Prostate gland (tissue), 2 donors: ENCODE data around the gene AGXT.

ENCODE experiments used
- CTCF ChIP-seq, 4 experiments: fragments of 200-600 bp in 2 of 4; fragments of 450-650 bp in 2 of 4; sonication (generic) in 2 of 4; IDR thresholded peaks; 1 replicate in 3 of 4; 2 replicates in 1 of 4; pipeline ENCODE4 v1.5.1; 2016 to 2019; ENCODE audit warnings: antibody characterized with exemption in 4 of 4, mild to moderate bottlenecking in 2 of 4, moderate library complexity in 2 of 4
- POLR2A ChIP-seq: fragments of 450-650 bp; IDR thresholded peaks from one replicate; pipeline ENCODE4 v1.6.1; 2016; ENCODE audit warnings: antibody characterized with exemption, mild to moderate bottlenecking
- POLR2AphosphoS5 ChIP-seq: sonication (generic); formaldehyde crosslinking; IDR thresholded peaks from one replicate; pipeline ENCODE4 v1.6.1; 2017; ENCODE audit warnings: antibody characterized with exemption

DNA sequence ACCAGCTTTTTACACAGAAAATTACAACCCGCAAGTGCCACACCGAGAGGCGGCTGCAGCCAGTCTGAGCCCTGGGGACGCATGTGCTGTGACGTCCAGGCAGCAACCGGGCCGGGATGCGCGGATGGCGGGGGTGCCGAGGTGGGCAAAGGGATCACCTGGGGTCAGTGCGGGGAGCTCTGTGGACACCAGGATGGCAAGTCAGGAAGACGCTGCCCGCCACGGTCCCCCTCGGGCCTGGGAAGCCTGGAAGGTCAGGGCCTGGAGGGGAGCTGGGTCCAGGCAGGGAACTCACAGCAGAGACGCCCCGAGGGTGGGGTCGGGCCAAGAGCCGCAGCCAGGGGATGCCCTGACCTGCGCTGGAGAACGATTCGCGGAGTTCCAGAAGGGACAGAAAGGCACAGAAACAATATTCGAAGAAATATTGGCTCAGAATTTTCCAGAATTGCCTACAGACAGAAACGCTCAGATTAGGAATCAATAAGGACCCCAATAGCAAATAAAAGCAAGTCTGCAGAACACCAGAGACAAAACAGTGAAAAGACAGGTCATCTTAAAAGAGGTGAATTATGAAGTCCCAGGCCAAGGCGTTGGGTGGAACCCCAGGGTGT is 36.9 kb upstream of the AGXT start:
- TF ChIP-seq POLR2A (no peak), POLR2AphosphoS5 (no peak), CTCF (IDR thresholded peaks at IDR 0.05) (no peak)
